HG02610 (cell line): Measurements from ENCODE around the gene GDPD5.

Source experiments
- ATAC-seq: cut with Tn5 transposase; IDR thresholded peaks from one replicate; pipeline ENCODE4 v1.9.1; 2021; ENCODE audit warnings: mild to moderate bottlenecking, moderate library complexity; ENCODE audit not compliant: unreplicated experiment

The GDPD5 gene

GRCh38 chr11:75450826-75451821 lies 74.6 kb downstream of the GDPD5 start:
- ATAC-seq = no peak

GRCh38 chr11:75450236-75450635 lies 75.5 kb downstream of the GDPD5 start:
- no peak for ATAC-seq

- ATAC-seq = no peak
Observed at GRCh38 chr11:75449776-75450175, 76.0 kb downstream of the GDPD5 start.

GRCh38 chr11:75449271-75449670 lies 76.5 kb downstream of the GDPD5 start:
- ATAC-seq = no peak

- no peak for ATAC-seq
Observed at GRCh38 chr11:75447415-75447814, 78.3 kb downstream of the GDPD5 start.

GRCh38 chr11:75445315-75445953 lies 80.3 kb downstream of the GDPD5 start:
- ATAC-seq = no peak

GRCh38 chr11:75443043-75443442 lies 82.7 kb downstream of the GDPD5 start:
- no peak for ATAC-seq

- ATAC-seq = no peak
Observed at GRCh38 chr11:75442161-75442885, 83.4 kb downstream of the GDPD5 start.

- no peak for ATAC-seq
Observed at GRCh38 chr11:75441804-75442132, 84.0 kb downstream of the GDPD5 start.

- ATAC-seq = no peak
Observed at GRCh38 chr11:75440960-75441803, 84.6 kb downstream of the GDPD5 start.

GRCh38 chr11:75439495-75440120 lies 86.1 kb downstream of the GDPD5 start:
- no peak for ATAC-seq

- ATAC-seq = no peak
Observed at GRCh38 chr11:75439026-75439425, 86.7 kb downstream of the GDPD5 start.

GRCh38 chr11:75437966-75438659 lies 87.6 kb downstream of the GDPD5 start:
- ATAC-seq = no peak

- no peak for ATAC-seq
Observed at GRCh38 chr11:75436806-75437205, 88.9 kb downstream of the GDPD5 start.

GRCh38 chr11:75435571-75435925 lies 90.2 kb downstream of the GDPD5 start:
- no peak for ATAC-seq

- ATAC-seq = no peak
Observed at GRCh38 chr11:75434886-75435570, 90.7 kb downstream of the GDPD5 start.

GRCh38 chr11:75434051-75434450 lies 91.7 kb downstream of the GDPD5 start:
- ATAC-seq = no peak

- ATAC-seq = no peak
Observed at GRCh38 chr11:75433443-75433842, 92.3 kb downstream of the GDPD5 start.

- no peak for ATAC-seq
Observed at GRCh38 chr11:75432911-75433321, 92.8 kb downstream of the GDPD5 start, which contains the start of gene KLHL35. KLHL35 (minus strand) TSS chr11:75433203; CDS start chr11:75430629, 2,574 bp downstream.
